GM12891 (cell line): ENCODE measurements around the gene RALGDS.

Experiments used
- POLR2A ChIP-seq: IDR thresholded peaks from 2 replicates; pipeline ENCODE4 v1.6.1; 2011; ENCODE audit warnings: low read depth, low read length, control low read depth
- POLR2AphosphoS5 ChIP-seq: IDR thresholded peaks from 2 replicates; pipeline ENCODE4 v1.6.1; 2011; ENCODE audit warnings: low read depth, low read length, control low read depth
- POU2F2 ChIP-seq: IDR thresholded peaks from 2 replicates; pipeline ENCODE4 v1.6.1; 2011; ENCODE audit warnings: low read depth, mild to moderate bottlenecking, control low read depth, low read length, moderate library complexity

- TF ChIP-seq POLR2A, result no peak
- no peak for TF ChIP-seq POLR2AphosphoS5
- no peak for TF ChIP-seq POU2F2
Measured at GRCh38 chr9:133168432-133168831, 47.4 kb upstream of the RALGDS start.
